Spinal cord (tissue), 10 donors: ENCODE data around the gene ATG7. TPM values are rescaled to one million over a fixed set of nuclear protein-coding genes. Genes with fewer than 3 reads are reported as not detected.
A peak's percentile ranks its signal among the peaks of the same experiment; 100 is the strongest.

Source experiments
- DNase-seq, 6 donors: peaks; one replicate each; pipeline versions ENCODE4 v3.0.0 to v3.0.0-alpha.2; 2013 to 2015; ENCODE audit warnings: low spot score in 6 of 6, low read depth in 4 of 6
- H3K27ac ChIP-seq: one replicate; pipeline ENCODE4 v1.5.1; 2013; ENCODE audit warnings: low read depth, low read length, control low read depth
- H3K27me3 ChIP-seq: one replicate; pipeline ENCODE4 v1.6.1; 2013; ENCODE audit warnings: low read length; ENCODE audit not compliant: control insufficient read depth, insufficient read depth
- H3K36me3 ChIP-seq: one replicate; pipeline ENCODE4 v1.6.1; 2013; ENCODE audit warnings: low read length; ENCODE audit not compliant: control insufficient read depth, insufficient read depth
- H3K4me1 ChIP-seq: one replicate; pipeline ENCODE4 v1.6.1; 2013; ENCODE audit warnings: low read length; ENCODE audit not compliant: control insufficient read depth, insufficient read depth
- H3K4me3 ChIP-seq: one replicate; pipeline ENCODE4 v1.5.1; 2013; ENCODE audit warnings: low read depth, low read length, control low read depth
- H3K9me3 ChIP-seq: one replicate; pipeline ENCODE4 v1.6.1; 2013; ENCODE audit warnings: low read length; ENCODE audit not compliant: control insufficient read depth, insufficient read depth
- WGBS: methylation state at CpG from one replicate; pipeline ENCODE4 v1.1.5; 2013; ENCODE audit warnings: missing lambda C conversion rate; ENCODE audit not compliant: insufficient coverage; 5-methylcytosine and 5-hydroxymethylcytosine counted together
- polyA plus RNA-seq, 2 donors: library from polyadenylated mRNA; unstranded; fragments of 120-200 nt; gene quantifications; one replicate each; pipeline ENCODE4 v1.2.1, GENCODE V29; 2013; ENCODE audit not compliant: insufficient read length in 2 of 2
- total RNA-seq, 2 donors: library from RNA; depleted of rRNA in 1 of 2; stranded (reverse); fragments of 120-200 nt in 1 of 2; fragments of >200 nt in 1 of 2; gene quantifications; one replicate each; pipeline versions ENCODE4 v1.2.3 to v1.2.4, GENCODE V29; 2013 to 2014
- donor health status: healthy.

The ATG7 gene
- total and polyA plus RNA-seq, 4 donors = 18.2 to 48.0 (median 26.4) TPM

DNA sequence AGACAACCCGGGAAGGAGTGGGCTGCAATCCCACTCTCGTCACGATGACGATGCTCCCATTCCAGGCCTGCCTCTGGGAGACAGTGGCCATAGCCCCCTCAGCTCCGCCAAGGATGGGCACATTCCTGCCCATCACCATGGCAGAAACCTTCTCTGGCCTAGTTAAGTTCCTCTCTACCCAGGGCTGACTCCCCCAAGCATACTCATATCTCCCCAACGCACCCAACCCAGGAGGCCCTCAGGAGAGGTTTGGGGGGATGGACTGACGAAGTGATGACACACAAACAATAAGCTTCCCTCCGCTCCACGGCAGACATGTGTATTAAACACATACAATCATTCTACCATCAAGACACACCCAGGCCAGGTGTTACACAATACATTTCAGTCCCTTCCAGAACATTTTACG, 311.4 kb downstream of the ATG7 start:
- H3K4me1 ChIP-seq = peaks cover 44% of the 10 kb centered on the region
- no peaks in the 10 kb centered on the region for H3K27me3 ChIP-seq
- 20% methylated on average over 7 of the region's 10 CpGs for WGBS
- peak overlapping the region; percentile 96 for H3K27ac ChIP-seq
- no peaks in the 10 kb centered on the region for H3K9me3 ChIP-seq
- DNase-seq = no peak
- H3K4me3 ChIP-seq = no peak overlapping the region
- H3K36me3 ChIP-seq = no peaks in the 10 kb centered on the region

DNA sequence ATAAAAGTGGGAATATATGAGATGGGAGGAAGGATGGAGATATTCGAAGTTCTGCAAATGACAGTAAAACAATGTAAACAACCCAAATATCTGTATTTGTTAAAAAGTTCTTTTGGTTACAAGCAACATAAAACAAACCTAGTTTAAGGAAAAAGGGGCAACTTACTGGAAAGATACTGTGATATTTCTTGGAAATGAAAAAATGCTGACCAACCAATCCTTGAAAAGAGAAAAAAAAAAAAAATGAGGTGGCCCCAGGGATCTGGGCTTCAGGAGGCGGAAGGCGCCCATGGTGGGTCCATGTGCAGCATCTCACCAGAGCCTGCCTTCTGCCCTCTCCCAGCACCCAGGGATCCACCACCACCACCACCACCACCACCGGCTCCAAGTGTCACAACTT, 312.4 kb downstream of the ATG7 start:
- Histone ChIP-seq H3K4me1 (peaks cover 48% of the 10 kb centered on the region), H3K27ac (peak overlapping the region; percentile 3), H3K36me3 (no peaks in the 10 kb centered on the region), H3K4me3 (no peak overlapping the region), H3K9me3 (no peaks in the 10 kb centered on the region), H3K27me3 (no peaks in the 10 kb centered on the region)
- WGBS = 85% methylated on average over 3 of the region's 4 CpGs
- no peak for DNase-seq

DNA sequence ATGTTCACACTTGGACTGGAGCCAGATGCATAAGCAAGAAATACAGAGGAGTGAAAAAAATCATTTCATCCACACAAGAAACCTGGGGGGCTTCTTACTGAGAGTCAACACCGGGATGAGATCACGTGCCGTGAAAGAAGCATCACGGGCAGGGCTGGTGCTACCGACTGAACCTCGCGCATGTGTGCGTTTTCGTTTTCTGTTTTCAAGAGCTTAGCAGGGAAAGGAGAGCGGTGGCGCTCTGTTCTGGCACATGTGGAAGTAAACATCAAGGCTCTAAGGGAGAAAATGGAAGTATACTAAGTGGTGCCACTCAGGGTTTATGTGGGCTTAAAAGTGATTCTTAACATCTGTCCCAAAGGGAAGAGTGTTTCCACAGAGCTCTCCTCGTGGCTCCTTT, 315.6 kb downstream of the ATG7 start:
- Histone ChIP-seq H3K4me1 (peaks cover 48% of the 10 kb centered on the region), H3K4me3 (no peak overlapping the region), H3K36me3 (no peaks in the 10 kb centered on the region), H3K27me3 (no peaks in the 10 kb centered on the region), H3K9me3 (no peaks in the 10 kb centered on the region), H3K27ac (peak overlapping the region; percentile 97)
- no peak for DNase-seq
- WGBS = 76% methylated on average over 11 of the region's 12 CpGs

DNA sequence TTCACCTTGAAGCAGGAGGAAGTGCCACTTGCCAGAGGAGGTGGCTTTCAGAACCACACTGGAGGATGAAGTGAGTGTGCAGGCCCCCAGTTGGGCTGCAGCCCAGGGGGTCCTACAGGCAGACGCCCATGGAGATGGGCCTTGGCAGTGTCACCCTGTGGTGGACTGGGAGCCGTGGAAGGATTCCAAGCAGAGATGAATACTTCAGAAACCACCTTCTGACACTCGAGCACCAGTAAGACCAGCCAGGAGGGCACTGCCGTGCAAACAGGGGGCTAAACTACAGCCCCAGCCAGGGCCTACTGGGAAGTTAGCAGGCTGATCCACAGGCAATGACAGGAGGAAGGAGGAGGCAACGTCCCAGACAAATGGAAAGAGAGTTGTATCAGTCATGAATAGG, 316.1 kb downstream of the ATG7 start:
- 48% methylated on average over 5 of the region's 5 CpGs for WGBS
- Histone ChIP-seq H3K27me3 (no peaks in the 10 kb centered on the region), H3K4me3 (no peak overlapping the region), H3K4me1 (peaks cover 47% of the 10 kb centered on the region), H3K27ac (peak overlapping the region; percentile 97), H3K9me3 (no peaks in the 10 kb centered on the region), H3K36me3 (no peaks in the 10 kb centered on the region)
- no peak for DNase-seq

DNA sequence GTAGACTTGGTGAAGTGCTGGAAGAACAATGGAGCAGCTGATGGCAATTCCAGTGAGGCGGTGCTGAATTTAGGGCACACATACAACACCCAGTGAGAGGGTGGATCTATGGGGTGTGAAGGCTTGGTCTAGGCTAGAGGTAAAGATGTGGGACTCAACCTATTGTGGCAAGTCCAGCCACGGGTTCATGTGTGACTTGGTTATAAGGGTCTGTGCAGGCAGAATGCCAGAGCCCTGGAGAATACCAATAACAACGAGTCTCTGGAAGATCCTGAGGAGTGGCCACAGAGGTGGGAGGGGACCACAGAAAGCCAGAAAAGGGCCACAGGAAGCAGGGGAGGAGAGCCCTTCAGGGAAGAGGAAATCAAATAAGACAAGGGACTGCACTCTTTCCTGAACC, 316.6 kb downstream of the ATG7 start:
- Histone ChIP-seq H3K4me1 (peaks cover 47% of the 10 kb centered on the region), H3K9me3 (no peaks in the 10 kb centered on the region), H3K36me3 (no peaks in the 10 kb centered on the region), H3K4me3 (no peak overlapping the region), H3K27me3 (no peaks in the 10 kb centered on the region), H3K27ac (peak overlapping the region; percentile 97)
- DNase-seq = no peak
- 43% methylated on average over 3 of the region's 3 CpGs for WGBS

DNA sequence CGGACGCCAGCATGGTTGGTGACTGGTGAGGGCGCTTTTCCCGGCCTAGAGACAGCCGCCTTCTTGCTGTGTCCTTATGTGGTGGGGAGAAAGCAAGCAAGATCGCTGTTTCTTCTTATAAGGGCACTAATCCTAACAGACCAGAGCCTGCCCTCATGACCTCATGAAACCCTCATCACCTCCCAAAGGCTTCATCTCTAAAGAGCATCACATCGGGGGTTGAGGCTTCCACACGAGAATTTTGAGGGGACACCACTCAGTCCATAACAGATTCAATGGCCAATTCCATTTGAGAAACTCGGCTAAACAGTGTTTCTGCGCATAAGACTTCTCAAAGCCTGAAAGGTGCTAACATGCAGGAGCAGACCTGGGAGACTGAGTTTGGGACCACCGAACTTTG, 317.5 kb downstream of the ATG7 start:
- Histone ChIP-seq H3K4me1 (peaks cover 50% of the 10 kb centered on the region), H3K9me3 (no peaks in the 10 kb centered on the region), H3K27ac (peak overlapping the region; percentile 97), H3K27me3 (no peaks in the 10 kb centered on the region), H3K4me3 (no peak overlapping the region), H3K36me3 (peaks cover under 1% of the 10 kb centered on the region)
- 68% methylated on average over 7 of the region's 11 CpGs for WGBS
- no peak for DNase-seq

DNA sequence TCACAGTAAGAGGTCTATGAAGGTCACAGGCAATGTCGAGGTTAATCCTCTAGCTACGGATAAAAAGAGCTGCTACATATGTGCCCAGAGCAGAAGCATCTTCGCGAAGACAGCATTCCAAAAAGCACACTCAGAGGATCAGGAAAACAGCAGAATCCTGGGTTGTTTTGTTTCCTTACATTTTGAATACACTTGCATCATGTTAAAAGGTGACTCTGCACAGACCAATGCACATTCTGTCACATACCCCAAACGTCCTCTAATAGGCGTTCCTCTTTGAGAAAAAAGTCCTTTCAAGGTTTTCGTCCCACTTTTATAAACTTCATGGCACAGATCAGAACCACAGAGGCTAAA, 318.8 kb downstream of the ATG7 start:
- 12% methylated on average over 4 of the region's 7 CpGs for WGBS

DNA sequence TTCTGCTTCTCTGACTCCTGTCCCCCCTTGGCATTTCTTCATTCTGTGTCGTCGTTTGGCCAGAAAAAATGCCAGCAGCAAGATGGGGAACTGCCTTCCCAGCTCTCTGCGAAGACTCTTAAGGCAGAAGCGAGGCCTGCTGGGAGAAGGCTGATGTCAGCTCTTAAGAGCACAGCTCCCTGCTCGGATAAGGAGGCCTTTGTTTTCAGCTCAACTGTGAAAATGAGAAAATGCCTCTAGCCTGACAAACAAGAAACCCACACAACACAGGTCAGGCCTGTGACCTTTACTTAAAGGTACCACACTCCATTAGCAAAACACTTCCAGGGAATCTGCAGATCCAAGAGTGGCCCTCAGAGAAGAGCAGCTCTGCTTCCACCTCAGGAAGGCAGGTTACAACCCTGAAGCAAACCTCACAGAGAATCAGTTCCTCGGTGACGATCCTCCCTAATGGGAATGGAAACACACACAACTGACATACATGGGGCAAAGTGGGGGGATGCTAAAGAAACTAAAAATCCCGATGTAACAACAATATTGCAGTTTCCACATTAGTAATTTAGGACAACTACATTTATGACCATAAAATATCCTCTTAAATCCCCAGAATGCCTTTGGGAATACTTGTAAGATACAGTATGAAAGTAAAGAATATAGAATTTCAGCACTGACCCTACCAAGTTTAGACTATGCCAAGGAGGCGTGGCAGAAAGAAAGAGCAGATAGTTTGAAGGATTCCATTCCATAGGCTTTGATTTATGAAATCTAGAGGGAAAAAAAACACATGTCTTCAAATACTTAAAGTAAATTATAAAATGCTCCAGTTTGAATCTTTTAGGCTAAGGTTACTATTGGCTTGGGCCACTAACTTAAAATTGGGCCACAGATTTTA, 319.4 kb downstream of the ATG7 start:
- WGBS = 4% methylated on average over 5 of the region's 9 CpGs
- Histone ChIP-seq H3K36me3 (peaks cover 2% of the 10 kb centered on the region), H3K4me3 (peak overlapping the region; percentile 10), H3K4me1 (peaks cover 47% of the 10 kb centered on the region), H3K9me3 (no peaks in the 10 kb centered on the region), H3K27ac (peak overlapping the region; percentile 97), H3K27me3 (no peaks in the 10 kb centered on the region)
- DNase-seq = peak in 5 of 6 donors; percentile 73 to 96 (median 84)

More for the DNA sequence above, 318.8 kb downstream of the ATG7 start:
- no peak for DNase-seq
- H3K9me3 ChIP-seq = no peaks in the 10 kb centered on the region
- H3K27ac ChIP-seq = peak overlapping the region; percentile 97
- peaks cover 47% of the 10 kb centered on the region for H3K4me1 ChIP-seq
- H3K36me3 ChIP-seq = peaks cover 2% of the 10 kb centered on the region
- H3K4me3 ChIP-seq = peak overlapping the region; percentile 10
- no peaks in the 10 kb centered on the region for H3K27me3 ChIP-seq

DNA sequence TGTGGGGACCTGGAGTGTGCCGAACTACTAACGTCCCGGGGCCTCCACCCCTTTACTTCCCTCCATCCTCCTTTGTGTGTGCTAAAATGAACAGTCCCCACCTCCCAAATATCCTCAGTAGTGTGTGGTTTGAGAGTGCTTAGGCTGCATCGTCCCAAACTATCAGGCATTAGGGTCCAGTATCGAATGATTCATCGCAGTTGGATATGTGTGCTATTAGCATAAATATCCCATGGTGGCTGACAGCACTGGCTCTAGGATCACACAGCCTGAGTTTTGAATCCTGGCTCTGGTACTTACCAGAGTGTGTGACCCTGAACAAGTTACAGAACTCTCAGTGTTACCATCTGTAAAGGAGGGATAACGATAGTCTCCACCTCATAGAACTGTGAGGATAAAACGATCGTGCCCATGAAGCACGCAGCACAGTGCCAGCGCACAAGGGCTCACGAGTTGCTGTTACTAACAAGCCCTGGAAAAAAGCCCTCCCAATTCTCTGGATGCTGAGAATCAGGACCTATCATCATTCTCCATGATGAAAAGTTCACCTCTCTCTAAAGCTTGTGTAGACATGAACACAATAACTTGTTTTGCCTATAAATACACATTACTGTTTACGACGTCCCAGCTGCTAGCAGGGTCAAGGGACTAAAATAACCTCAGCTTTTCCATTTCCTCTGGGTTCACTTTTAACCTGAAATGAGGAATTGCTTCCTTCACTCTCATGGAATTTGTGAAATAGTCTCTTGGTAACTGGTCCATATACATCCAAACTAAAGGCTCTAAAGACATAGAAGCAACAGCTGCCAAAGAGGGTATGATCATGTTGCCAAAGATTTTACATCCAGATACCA, 320.5 kb downstream of the ATG7 start:
- 30% methylated on average over 6 of the region's 14 CpGs for WGBS
- Histone ChIP-seq H3K27ac (peak overlapping the region; percentile 97), H3K36me3 (peaks cover 2% of the 10 kb centered on the region), H3K9me3 (no peaks in the 10 kb centered on the region), H3K4me3 (no peak overlapping the region), H3K4me1 (peaks cover 44% of the 10 kb centered on the region), H3K27me3 (no peaks in the 10 kb centered on the region)
- DNase-seq = peak in 1 of 6 donors; percentile 47
